H54 (cell line): ENCODE data around the gene OR10AD1.
"Not testable (repeated sequence)": the region's sequence is repeated elsewhere in the genome, so short reads cannot be mapped to it uniquely, and the experiment has no call there.

ENCODE experiments used
- DNase-seq: peaks from one replicate; pipeline ENCODE4 v3.0.0; 2011; ENCODE audit warnings: low spot score, mixed read lengths; ENCODE audit not compliant: insufficient read length
- FAIRE-seq: peaks from 3 replicates; lab custom pipeline; 2011; peaks lifted over from hg19 to GRCh38; lab: Jason Lieb, UNC
- POLR2A ChIP-seq: IDR thresholded peaks from 2 replicates; pipeline ENCODE4 v1.6.1; 2011; ENCODE audit warnings: low read depth, mild to moderate bottlenecking, low read length

The OR10AD1 gene, protein sequence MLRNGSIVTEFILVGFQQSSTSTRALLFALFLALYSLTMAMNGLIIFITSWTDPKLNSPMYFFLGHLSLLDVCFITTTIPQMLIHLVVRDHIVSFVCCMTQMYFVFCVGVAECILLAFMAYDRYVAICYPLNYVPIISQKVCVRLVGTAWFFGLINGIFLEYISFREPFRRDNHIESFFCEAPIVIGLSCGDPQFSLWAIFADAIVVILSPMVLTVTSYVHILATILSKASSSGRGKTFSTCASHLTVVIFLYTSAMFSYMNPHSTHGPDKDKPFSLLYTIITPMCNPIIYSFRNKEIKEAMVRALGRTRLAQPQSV

DNA sequence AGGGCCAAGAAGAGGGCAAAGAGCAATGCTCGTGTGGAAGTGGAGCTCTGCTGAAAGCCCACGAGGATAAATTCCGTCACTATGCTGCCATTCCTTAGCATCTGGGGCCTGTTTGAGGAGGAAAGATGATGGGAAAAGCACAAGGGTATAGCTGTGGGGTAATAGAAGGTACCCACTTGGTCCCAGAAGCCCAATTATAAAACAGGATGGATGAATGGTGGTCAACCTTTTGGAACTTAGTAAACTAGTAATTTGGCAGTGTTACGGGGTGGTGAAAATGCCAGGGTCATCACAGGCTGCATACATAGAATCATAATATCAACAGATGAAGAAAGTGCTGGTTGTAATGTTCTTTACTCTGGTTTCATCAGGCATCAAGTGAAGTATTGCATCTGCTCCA is at the start of gene OR10AD1:
TSS of gene OR10AD1 (minus strand) at position 101 of the 400 bp plus-strand sequence. CDS start at position 101, 0 bp downstream.
- DNase-seq, result no peak
- no peak for FAIRE-seq
- TF ChIP-seq POLR2A, result no peak

DNA sequence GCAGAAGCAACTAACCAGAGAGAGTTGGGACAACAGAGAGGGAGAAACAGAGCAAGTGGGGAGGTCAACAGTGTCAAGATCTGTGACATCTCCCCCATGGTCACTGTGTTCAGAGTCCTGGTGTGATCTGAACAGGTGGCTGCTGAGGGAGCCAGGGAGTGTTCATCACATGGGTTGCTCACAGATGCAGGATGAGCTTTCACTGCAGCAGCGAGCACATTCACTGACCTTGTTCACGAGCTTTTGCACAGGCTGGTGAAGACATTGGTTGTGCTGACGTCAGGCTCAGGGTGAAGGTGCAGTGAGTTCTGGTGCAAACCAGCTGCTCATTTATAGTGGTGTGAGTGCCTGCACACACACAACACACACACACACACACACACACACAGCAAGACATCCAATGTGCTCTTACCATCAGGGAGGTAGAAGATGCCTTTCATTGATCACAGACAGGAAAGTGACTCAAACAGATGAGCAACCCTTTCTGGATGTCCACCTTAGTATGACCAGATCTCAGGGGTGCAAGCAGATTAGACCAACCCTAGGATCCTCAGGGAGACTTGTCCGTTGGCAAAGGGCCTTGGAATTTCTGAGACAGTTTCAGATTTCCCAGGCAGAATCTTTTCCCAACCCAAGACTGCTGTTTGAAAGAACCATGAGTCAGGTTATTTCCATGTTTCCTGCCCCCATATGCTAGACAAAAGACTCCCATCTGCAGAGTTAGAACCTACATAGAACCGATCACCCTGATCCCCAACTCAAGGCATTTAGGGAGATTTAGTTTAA is 44.3 kb upstream of the OR10AD1 start:
- no peak for TF ChIP-seq POLR2A
- FAIRE-seq (no peak), DNase-seq (no peak)

DNA sequence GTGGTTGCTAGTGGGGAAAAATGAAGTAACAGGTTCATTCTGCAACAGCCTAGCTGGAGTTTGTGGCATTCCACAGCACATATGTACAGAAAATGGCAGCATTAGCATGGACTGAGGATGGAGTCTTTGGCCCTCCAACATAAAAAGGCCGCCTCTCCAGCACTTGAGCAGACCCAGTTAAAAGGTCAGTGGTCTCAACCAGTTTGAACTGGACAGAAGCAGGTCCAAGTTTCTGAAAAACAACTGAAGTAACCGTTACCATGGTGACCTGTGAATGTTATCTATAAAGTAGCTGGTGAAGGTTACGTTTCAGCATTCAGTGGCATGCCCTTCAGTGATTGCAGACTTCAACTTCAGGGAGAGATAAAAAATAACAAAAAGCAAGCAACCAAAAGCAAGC is 34.1 kb upstream of the OR10AD1 start:
- FAIRE-seq (no peak), DNase-seq (no peak)

DNA sequence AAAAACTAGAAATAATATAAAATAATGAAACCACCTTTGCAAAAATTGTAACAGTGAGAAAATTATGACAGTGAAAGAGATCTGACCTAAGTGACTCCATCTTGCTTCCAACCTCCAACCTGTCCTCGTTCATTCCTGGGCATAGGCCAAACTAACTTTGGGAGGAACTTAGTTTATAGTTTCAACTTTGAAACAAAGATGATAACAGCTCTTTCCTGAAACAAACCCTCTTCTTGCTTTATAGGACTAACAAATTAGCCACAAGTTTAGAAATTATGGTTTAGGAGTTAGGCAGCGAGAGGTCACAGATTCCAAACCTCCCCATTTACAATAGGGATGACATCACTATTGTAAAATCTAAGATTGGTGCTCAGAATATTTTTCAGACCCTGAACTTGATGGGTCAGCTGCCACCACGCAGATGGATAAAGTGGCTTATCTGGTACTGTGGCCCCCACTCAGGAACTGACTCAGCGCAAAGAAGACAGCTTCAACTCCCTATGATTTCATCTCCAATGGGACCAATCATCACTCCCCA is 32.8 kb upstream of the OR10AD1 start:
- FAIRE-seq, result no peak

More for the DNA sequence above, 34.1 kb upstream of the OR10AD1 start:
- TF ChIP-seq POLR2A, result no peak

DNA sequence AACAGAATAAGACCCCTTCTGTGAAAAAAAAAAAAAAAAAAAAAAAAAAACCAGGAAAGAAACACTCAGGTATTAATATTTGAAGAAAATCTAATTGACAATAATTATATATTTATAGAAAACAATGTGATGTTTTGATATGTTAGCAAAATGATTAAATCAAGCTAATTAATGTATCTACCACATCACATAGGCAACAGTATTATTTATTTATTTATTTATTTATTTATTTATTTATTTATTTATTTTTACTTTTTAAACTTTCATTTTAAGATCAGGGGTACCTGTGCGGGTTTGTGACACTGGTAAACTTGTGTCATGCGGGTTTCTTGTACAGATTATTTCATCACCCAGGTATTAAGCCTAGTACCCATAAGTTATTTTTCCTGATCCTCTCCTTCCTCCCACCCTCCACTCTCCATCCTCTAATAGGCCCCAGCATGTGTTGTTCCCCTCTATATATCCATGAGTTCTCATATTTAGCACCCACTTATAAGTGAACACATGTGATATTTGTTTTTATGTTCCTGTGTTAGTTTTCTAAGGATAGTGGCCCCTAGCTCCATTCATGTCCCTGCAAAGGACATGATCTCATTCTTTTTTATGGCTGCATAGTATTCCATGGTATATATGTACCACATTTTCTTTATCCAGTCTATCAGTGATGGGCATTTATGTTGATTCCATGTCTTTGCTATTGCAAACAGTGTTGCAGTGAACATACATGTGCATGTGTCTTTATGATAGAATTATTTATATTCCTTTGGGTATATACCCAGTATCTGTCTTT is 28.3 kb upstream of the OR10AD1 start:
- not testable (repeated sequence) for DNase-seq, FAIRE-seq

More for the DNA sequence above, 32.8 kb upstream of the OR10AD1 start:
- TF ChIP-seq POLR2A, result no peak
- no peak for DNase-seq

DNA sequence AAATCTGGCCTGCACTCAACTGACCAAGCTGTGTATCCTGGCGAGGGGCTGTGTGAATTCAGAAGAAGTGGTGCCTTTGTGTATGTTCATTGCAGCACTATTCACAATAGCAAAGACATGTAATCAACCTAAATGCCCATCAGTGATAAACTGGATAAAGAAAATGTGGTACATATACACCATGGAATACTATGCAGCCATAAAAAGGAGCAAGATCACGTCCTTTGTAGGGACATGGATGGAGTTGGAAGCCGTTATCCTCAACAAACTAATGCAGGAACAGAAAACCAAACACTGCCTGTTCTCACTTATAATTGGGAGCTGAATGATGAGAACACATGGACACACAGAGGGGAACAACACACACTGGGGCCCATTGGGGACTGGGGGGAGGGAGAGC is 21.4 kb upstream of the OR10AD1 start:
- not testable (repeated sequence) for FAIRE-seq, DNase-seq

DNA sequence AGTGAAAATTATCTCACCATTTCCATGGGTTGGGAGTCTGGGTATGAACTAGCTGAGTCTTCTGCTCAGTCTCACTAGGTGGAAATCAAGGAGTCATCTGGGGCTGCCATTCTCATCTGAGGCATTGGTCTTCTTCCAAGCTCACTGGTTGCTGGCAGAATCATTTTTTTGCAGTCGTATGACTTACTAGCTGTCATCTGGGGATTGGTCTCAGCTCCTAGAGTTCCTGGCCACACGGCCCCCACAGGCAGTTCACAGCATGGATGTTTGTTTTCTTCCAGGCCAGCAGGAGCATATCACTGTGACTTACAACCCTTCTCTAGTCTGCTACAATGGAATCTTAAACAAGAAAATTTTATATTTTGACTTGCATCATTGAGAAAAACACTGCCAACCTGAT is 18.6 kb upstream of the OR10AD1 start:
- FAIRE-seq (no peak), DNase-seq (no peak)
- TF ChIP-seq POLR2A, result no peak

DNA sequence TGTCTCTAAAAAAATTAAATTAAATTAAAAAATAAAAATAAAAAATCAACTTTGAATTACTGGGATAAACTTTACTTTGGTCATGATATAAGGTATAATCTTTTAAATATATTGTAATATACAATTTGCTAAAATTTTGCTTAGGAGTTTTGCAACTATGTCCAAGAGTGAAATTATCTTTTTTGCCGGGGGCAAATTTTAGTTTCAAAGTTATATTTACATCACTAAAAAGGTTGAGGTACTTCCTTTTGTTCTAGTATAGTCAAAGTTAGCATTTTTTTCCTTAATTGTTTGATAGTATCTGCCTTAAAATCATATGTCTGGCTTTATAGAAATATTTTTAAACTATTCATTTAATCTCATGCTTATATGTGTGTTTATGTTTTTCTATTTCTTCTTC is 17.6 kb upstream of the OR10AD1 start:
- no peak for TF ChIP-seq POLR2A
- DNase-seq (no peak), FAIRE-seq (no peak)

DNA sequence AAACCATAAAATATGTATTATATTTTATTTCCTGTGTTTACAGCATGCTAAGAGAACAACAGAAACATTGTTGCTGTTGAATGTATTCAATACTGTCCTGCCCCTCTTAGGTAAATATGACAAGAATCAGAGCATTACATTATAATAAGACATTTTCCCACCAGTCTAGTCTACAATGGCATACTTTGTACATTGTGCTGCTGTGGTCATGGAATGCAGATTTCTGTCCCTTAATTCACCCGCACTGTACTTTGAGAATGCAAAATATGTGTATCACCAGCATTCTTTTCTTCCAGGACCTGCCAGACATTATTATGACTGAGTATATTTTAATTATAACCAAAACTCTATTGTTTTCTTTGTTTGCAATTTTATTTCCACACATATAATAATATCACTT is 16.5 kb upstream of the OR10AD1 start:
- TF ChIP-seq POLR2A, result no peak
- no peak for FAIRE-seq
- DNase-seq, result no peak

DNA sequence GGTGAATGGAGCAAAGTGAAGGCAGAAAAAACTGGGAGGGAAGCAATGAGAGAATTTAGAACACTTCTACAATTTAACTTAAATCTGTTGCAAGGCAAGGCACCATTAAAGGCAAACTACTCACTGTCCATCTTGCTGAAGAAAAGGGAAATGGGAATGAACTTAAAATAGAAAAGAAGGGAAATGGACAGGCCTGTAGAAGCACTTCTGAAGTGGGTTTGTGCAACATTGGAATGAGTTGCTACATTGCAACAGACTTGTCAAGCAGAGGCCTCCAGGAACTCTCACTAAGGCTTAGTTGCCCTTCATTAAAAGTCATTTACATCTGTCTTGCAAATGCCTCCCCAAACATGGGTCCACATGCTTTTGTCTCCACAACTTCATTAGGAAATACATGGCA is 13.7 kb upstream of the OR10AD1 start:
- no peak for FAIRE-seq

DNA sequence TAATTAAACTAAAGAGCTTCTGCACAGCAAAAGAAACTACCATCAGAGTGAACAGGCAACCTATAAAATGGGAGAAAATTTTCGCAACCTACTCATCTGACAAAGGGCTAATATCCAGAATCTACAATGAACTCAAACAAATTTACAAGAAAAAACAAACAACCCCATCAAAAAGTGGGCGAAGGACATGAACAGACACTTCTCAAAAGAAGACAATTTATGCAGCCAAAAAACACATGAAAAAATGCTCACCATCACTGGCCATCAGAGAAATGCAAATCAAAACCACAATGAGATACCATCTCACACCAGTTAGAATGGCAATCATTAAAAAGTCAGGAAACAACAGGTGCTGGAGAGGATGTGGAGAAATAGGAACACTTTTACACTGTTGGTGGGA is 6.4 kb upstream of the OR10AD1 start:
- not testable (repeated sequence) for DNase-seq, FAIRE-seq

More for the DNA sequence above, 13.7 kb upstream of the OR10AD1 start:
- no peak for TF ChIP-seq POLR2A
- no peak for DNase-seq

DNA sequence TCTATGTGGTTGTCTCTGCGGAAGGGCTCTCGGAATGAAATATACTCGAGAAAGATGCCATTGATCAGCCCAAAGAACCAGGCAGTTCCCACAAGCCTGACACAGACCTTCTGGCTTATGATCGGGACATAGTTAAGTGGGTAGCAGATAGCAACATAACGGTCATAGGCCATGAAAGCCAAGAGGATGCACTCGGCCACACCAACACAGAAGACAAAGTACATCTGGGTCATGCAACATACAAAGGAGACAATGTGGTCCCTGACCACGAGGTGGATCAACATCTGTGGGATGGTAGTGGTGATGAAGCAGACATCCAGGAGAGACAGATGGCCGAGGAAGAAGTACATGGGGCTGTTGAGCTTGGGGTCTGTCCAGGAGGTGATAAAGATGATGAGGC is 326 bp downstream of the OR10AD1 start:
- DNase-seq (no peak), FAIRE-seq (no peak)

DNA sequence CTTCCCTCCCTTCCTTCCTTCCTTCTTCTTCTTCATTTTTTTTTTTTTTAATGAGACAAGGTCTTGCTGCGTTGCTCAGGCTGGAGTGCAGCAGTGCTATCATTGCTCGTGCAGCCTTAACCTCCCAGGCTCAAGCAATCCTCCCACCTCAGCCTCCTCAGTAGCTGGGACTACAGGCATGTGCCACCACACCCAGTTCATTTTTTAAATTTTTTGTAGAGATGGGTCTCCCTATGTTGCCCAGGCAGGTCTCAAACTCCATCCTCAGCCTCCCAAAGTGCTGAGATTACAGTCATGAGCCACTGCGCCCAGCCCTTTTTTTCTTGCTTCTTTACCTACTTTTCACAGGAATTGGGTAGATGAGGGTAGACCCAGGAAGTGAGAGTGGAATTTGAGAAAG is 1.6 kb downstream of the OR10AD1 start:
- DNase-seq (no peak), FAIRE-seq (no peak)
- no peak for TF ChIP-seq POLR2A

More for the DNA sequence above, 326 bp downstream of the OR10AD1 start:
- TF ChIP-seq POLR2A, result no peak

DNA sequence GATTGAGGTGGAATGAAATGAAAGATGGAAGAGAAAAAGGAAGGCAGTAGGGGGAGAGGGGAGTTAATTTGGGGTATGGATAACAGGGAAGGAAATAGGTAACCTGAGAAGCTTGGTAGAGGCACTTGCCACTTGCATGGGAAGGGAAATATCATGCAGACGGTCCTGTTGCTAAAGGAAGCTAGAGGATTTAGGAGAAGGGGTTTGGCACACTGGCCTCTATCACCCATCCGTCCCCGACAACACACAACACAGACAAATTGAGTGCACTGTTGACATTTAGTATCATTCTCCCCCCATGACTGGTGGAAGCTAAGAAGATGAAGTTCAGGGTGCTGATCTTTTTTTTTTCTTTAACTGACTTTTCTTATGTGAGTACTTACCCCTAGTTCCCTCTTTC is 2.0 kb downstream of the OR10AD1 start:
- TF ChIP-seq POLR2A, result no peak
- FAIRE-seq (no peak), DNase-seq (no peak)
